GDM1 (cell line): ENCODE data around the gene KRT5.
A peak's percentile ranks its signal among the peaks of the same experiment; 100 is the strongest.
"Not testable (repeated sequence)": the region's sequence is repeated elsewhere in the genome, so short reads cannot be mapped to it uniquely, and the experiment has no call there.

Source experiments
- DNase-seq: peaks from one replicate; lab custom pipeline; 2025; lab: John Stamatoyannopoulos, UW

The KRT5 gene

GRCh38 chr12:52519387-52519703 lies 849 bp downstream of the KRT5 start:
- no peak for DNase-seq

- no peak for DNase-seq
Observed at GRCh38 chr12:52518574-52519386, 1.4 kb downstream of the KRT5 start.

GRCh38 chr12:52517888-52518287 lies 2.3 kb downstream of the KRT5 start:
- no peak for DNase-seq

GRCh38 chr12:52517005-52517835 lies 3.0 kb downstream of the KRT5 start:
- no peak for DNase-seq

GRCh38 chr12:52515927-52516831 lies 4.0 kb downstream of the KRT5 start:
- no peak for DNase-seq

- no peak for DNase-seq
Observed at GRCh38 chr12:52515319-52515646, 4.9 kb downstream of the KRT5 start.

- no peak for DNase-seq
Observed at GRCh38 chr12:52514471-52515318, 5.5 kb downstream of the KRT5 start.

- DNase-seq, result no peak
Observed at GRCh38 chr12:52513736-52514135, 6.5 kb downstream of the KRT5 start.

- DNase-seq, result no peak
Observed at GRCh38 chr12:52508211-52508610, 12.0 kb downstream of the KRT5 start.

GRCh38 chr12:52506858-52507715 lies 13.1 kb downstream of the KRT5 start:
- peak; percentile 46 for DNase-seq

- no peak for DNase-seq
Observed at GRCh38 chr12:52502877-52503276, 17.3 kb downstream of the KRT5 start.

- no peak for DNase-seq
Observed at GRCh38 chr12:52501490-52501889, 18.7 kb downstream of the KRT5 start.

GRCh38 chr12:52500574-52500973 lies 19.6 kb downstream of the KRT5 start:
- DNase-seq, result not testable (repeated sequence)

GRCh38 chr12:52499806-52500560 lies 20.2 kb downstream of the KRT5 start:
- DNase-seq, result no peak

GRCh38 chr12:52498946-52499345 lies 21.2 kb downstream of the KRT5 start:
- no peak for DNase-seq

- DNase-seq, result no peak
Observed at GRCh38 chr12:52497975-52498374, 22.2 kb downstream of the KRT5 start.

- DNase-seq, result no peak
Observed at GRCh38 chr12:52496590-52497071, 23.6 kb downstream of the KRT5 start.

- DNase-seq, result no peak
Observed at GRCh38 chr12:52496054-52496453, 24.1 kb downstream of the KRT5 start.

- DNase-seq, result no peak
Observed at GRCh38 chr12:52495389-52495788, 24.8 kb downstream of the KRT5 start.

- DNase-seq, result no peak
Observed at GRCh38 chr12:52494518-52494917, 25.7 kb downstream of the KRT5 start.
